CD14-positive monocyte (primary cell): ENCODE measurements around the gene SLC18A3. TPM values are rescaled to one million over a fixed set of nuclear protein-coding genes. Genes with fewer than 3 reads are reported as not detected.

ENCODE experiments used
- DNase-seq, 3 donors: peaks; one replicate each; pipeline ENCODE4 v3.0.0-alpha.2; 2011 to 2022
- H2AFZ ChIP-seq: 2 replicates; pipeline ENCODE4 v1.6.0; 2012; ENCODE audit warnings: mild to moderate bottlenecking, low read depth, low read length, inconsistent platforms; ENCODE audit not compliant: insufficient read depth, poor library complexity, severe bottlenecking
- H3K27ac ChIP-seq, 2 donors: 1 replicate in 1 of 2; 2 replicates in 1 of 2; pipeline ENCODE4 v1.5.1; 2012 to 2013; ENCODE audit warnings: low read length in 2 of 2, control low read depth in 1 of 2, inconsistent platforms in 1 of 2, low read depth in 1 of 2, mild to moderate bottlenecking in 1 of 2
- H3K27me3 ChIP-seq, 2 donors: one replicate each; pipeline versions ENCODE4 v1.6.0 to v1.6.1; 2011 to 2013; ENCODE audit warnings: low read length in 2 of 2; ENCODE audit not compliant: control insufficient read depth in 2 of 2, insufficient read depth in 2 of 2
- H3K36me3 ChIP-seq, 2 donors: replicated peaks in 1 of 2; 1 replicate in 1 of 2; 2 replicates in 1 of 2; pipeline versions ENCODE4 v1.5.1 to v1.6.1; 2012 to 2013; ENCODE audit warnings: low read length in 2 of 2, control low read depth in 1 of 2, inconsistent platforms in 1 of 2, mild to moderate bottlenecking in 1 of 2; ENCODE audit not compliant: insufficient read depth in 2 of 2, control insufficient read depth in 1 of 2
- H3K4me1 ChIP-seq, 2 donors: 1 replicate in 1 of 2; 2 replicates in 1 of 2; pipeline versions ENCODE4 v1.5.1 to v1.6.1; 2012 to 2013; ENCODE audit warnings: low read length in 2 of 2, control low read depth in 1 of 2, inconsistent platforms in 1 of 2, mild to moderate bottlenecking in 1 of 2, moderate library complexity in 1 of 2; ENCODE audit not compliant: insufficient read depth in 2 of 2, control insufficient read depth in 1 of 2
- H3K4me2 ChIP-seq: replicated peaks from 2 replicates; pipeline ENCODE3; 2012; ENCODE audit warnings: low read length, moderate library complexity, mild to moderate bottlenecking; ENCODE audit not compliant: poor library complexity, severe bottlenecking; ENCODE audit errors: extremely low read depth
- H3K4me3 ChIP-seq, 3 experiments: fragments of 200-600 bp in 1 of 3; sonication (generic) in 1 of 3; replicated peaks in 1 of 3; 1 replicate in 2 of 3; 2 replicates in 1 of 3; pipeline ENCODE4 v1.5.1; 2011 to 2013; ENCODE audit warnings: low read length in 3 of 3, mild to moderate bottlenecking in 3 of 3, control low read depth in 2 of 3, low read depth in 2 of 3, inconsistent platforms in 1 of 3, moderate library complexity in 1 of 3
- H3K79me2 ChIP-seq: 2 replicates; pipeline ENCODE4 v1.6.0; 2012; ENCODE audit warnings: mild to moderate bottlenecking, control low read depth, inconsistent platforms, low read length, moderate library complexity; ENCODE audit not compliant: insufficient read depth
- H3K9ac ChIP-seq: 2 replicates; pipeline ENCODE4 v1.6.0; 2017; ENCODE audit warnings: low read length, mild to moderate bottlenecking; ENCODE audit not compliant: insufficient read depth, poor library complexity, severe bottlenecking
- H3K9me3 ChIP-seq, 2 donors: replicated peaks in 1 of 2; 1 replicate in 1 of 2; 2 replicates in 1 of 2; pipeline versions ENCODE4 v1.5.1 to v1.6.1; 2012 to 2013; ENCODE audit warnings: low read length in 2 of 2, control low read depth in 1 of 2; ENCODE audit not compliant: control insufficient read depth in 1 of 2, insufficient read depth in 1 of 2
- H4K20me1 ChIP-seq: 2 replicates; pipeline ENCODE4 v1.6.0; 2012; ENCODE audit warnings: mild to moderate bottlenecking, low read length, control low read depth, moderate library complexity; ENCODE audit not compliant: insufficient read depth
- H3K27ac Mint-ChIP-seq, 7 donors: one replicate each; pipeline ENCODE4 v1.8.0; 2020; ENCODE audit warnings: mild to moderate bottlenecking in 7 of 7, mixed read lengths in 7 of 7, moderate library complexity in 6 of 7, inconsistent platforms in 2 of 7
- H3K27me3 Mint-ChIP-seq, 3 donors: one replicate each; pipeline ENCODE4 v1.8.0; 2021 to 2022; ENCODE audit warnings: low read depth in 3 of 3, mild to moderate bottlenecking in 3 of 3, mixed read lengths in 3 of 3, moderate library complexity in 3 of 3, inconsistent platforms in 1 of 3
- H3K36me3 Mint-ChIP-seq, 2 donors: one replicate each; pipeline ENCODE4 v1.8.0; 2020; ENCODE audit warnings: mixed read lengths in 2 of 2, inconsistent platforms in 1 of 2, mild to moderate bottlenecking in 1 of 2
- H3K4me1 Mint-ChIP-seq: one replicate; pipeline ENCODE4 v1.8.0; 2020; ENCODE audit warnings: mild to moderate bottlenecking, mixed read lengths
- H3K4me3 Mint-ChIP-seq, 2 donors: one replicate each; pipeline ENCODE4 v1.8.0; 2020; ENCODE audit warnings: mild to moderate bottlenecking in 2 of 2, mixed read lengths in 2 of 2, moderate library complexity in 1 of 2
- H3K9me3 Mint-ChIP-seq, 7 donors: one replicate each; pipeline ENCODE4 v1.8.0; 2020 to 2022; ENCODE audit warnings: mixed read lengths in 7 of 7, mild to moderate bottlenecking in 6 of 7, moderate library complexity in 6 of 7, inconsistent platforms in 2 of 7
- CTCF ChIP-seq: fragments of 200-600 bp; IDR thresholded peaks from one replicate; pipeline ENCODE4 v1.8.0; 2022; ENCODE audit warnings: antibody characterized with exemption, mild to moderate bottlenecking
- WGBS: methylation state at CpG from one replicate; pipeline ENCODE4 v1.1.5; 2013; ENCODE audit warnings: missing lambda C conversion rate; ENCODE audit not compliant: insufficient coverage; 5-methylcytosine and 5-hydroxymethylcytosine counted together
- intact Hi-C, 2 donors: fragments of 100-400 bp; cut with micrococcal nuclease; formaldehyde crosslinking; loops; one replicate each; pipeline versions ENCODE4 v1.15.0 to v1.15.1; 2023
- polyA minus RNA-seq: library from RNA; depleted of rRNA, polyadenylated mRNA; stranded (reverse); fragments of >200 nt; gene quantifications from 2 replicates; pipeline ENCODE4 v1.2.3, GENCODE V29; 2012
- polyA plus RNA-seq, 3 donors: library from polyadenylated mRNA; depleted of rRNA in 1 of 3; unstranded in 2 of 3; stranded (reverse) in 1 of 3; fragments of 300-500 nt in 2 of 3; fragments of >200 nt in 1 of 3; fragmentation: Illumina TruSeq in 2 of 3; gene quantifications; 1 replicate in 2 of 3; 2 replicates in 1 of 3; pipeline ENCODE4 v1.2.3, GENCODE V29; 2012 to 2021
- total RNA-seq, 12 experiments: library from RNA in 1 of 12; stranded (reverse) in 1 of 12; fragments of 120-200 nt in 1 of 12; gene quantifications; one replicate each; pipeline ENCODE4 v1.2.4 and lab custom pipeline; 2013 to 2026; ENCODE audit warnings: mixed read lengths in 6 of 12, inconsistent platforms in 1 of 12

The SLC18A3 gene
- not detected for total RNA-seq (2013)
- polyA plus RNA-seq (not detected), polyA minus RNA-seq (not detected in 2 replicates), total RNA-seq (lab: John Stamatoyannopoulos, UW) (0 to 0.30 (median 0) reads per million in 11 experiments)

GRCh38 chr10:49610114-49610457 lies at the start of gene SLC18A3:
TSS of gene SLC18A3 (plus strand) at chr10:49610310. CDS start at chr10:49610741, 431 bp downstream.
- Mint-ChIP-seq H3K4me3 (peak within 1 kb of the TSS in 1 of 2 donors; percentile 82), H3K27ac (no peak within 1 kb of the TSS), H3K9me3 (peaks cover 0 to 37% (median 14%) of the 10 kb centered on the region in 7 donors), H3K36me3 (peaks cover 0 to 6% of the 10 kb centered on the region in 2 donors), H3K4me1 (peaks cover 2% of the 10 kb centered on the region), H3K27me3 (peaks cover 75 to 87% (median 84%) of the 10 kb centered on the region in 3 donors)
- H3K9me3 ChIP-seq = peaks cover 0 to 36% of the 10 kb centered on the region in 2 donors
- H2AFZ ChIP-seq = no peak within 1 kb of the TSS
- H3K4me3 ChIP-seq = no peak within 1 kb of the TSS
- H3K79me2 ChIP-seq = no peaks in the 10 kb centered on the region
- H3K27ac ChIP-seq = no peak within 1 kb of the TSS
- no peak for DNase-seq
- H4K20me1 ChIP-seq = no peaks in the 10 kb centered on the region
- no peak within 1 kb of the TSS for H3K4me2 ChIP-seq
- TF ChIP-seq CTCF = no peak
- H3K9ac ChIP-seq = no peak within 1 kb of the TSS
- WGBS = 3% methylated on average over 41 of the region's 43 CpGs
- no peaks in the 10 kb centered on the region for H3K4me1 ChIP-seq
- no peaks in the 10 kb centered on the region for H3K36me3 ChIP-seq
- intact Hi-C loops = no loop called here
- peaks cover 41 to 76% of the 10 kb centered on the region in 2 donors for H3K27me3 ChIP-seq

DNA sequence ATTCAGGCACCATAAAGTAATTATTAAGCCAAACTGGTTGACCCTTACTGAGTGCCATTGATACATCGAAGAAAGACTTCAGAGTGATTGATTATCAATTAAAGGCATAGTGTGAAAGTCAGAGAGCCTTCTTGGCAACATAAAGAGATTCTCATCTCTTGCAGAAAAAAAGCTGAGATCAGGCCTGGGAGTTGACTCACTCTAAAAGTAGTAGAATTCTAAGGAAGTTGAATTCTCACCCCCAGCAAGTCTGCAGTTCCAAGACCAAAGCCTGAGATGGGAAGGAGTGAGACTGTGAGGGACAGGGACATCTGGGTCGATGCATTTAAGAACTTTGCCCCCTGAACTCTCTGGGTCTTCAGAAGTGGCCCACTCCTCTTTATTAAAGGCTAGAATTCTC lies 49.6 kb upstream of the SLC18A3 start:
- H3K4me2 ChIP-seq = no peak overlapping the region
- Mint-ChIP-seq H3K27ac (no peak overlapping the region), H3K9me3 (peaks cover 0 to 8% (median 5%) of the 10 kb centered on the region in 7 donors), H3K4me1 (no peaks in the 10 kb centered on the region), H3K36me3 (no peaks in the 10 kb centered on the region), H3K4me3 (no peak overlapping the region), H3K27me3 (peaks cover 9 to 19% (median 14%) of the 10 kb centered on the region in 3 donors)
- intact Hi-C loops = no loop called here
- H3K36me3 ChIP-seq = no peaks in the 10 kb centered on the region
- H3K9me3 ChIP-seq = no peaks in the 10 kb centered on the region
- peaks cover 0 to 8% of the 10 kb centered on the region in 2 donors for H3K27me3 ChIP-seq
- no peak overlapping the region for H3K9ac ChIP-seq
- no peaks in the 10 kb centered on the region for H3K79me2 ChIP-seq
- DNase-seq = no peak
- TF ChIP-seq CTCF = no peak
- H3K4me1 ChIP-seq = no peaks in the 10 kb centered on the region
- H2AFZ ChIP-seq = no peak overlapping the region
- no peak overlapping the region for H3K27ac ChIP-seq
- H4K20me1 ChIP-seq = no peaks in the 10 kb centered on the region
- 57% methylated on average over 1 of the region's 2 CpGs for WGBS
- no peak overlapping the region for H3K4me3 ChIP-seq
